CD4-positive, alpha-beta T cell treated with Interleukin-15 for 4 hours (primary cell): ENCODE data around the gene TEX19.

Experiments used
- DNase-seq: peaks from one replicate; pipeline ENCODE4 v3.0.0-alpha.2; 2020; ENCODE audit warnings: low spot score

Gene TEX19

GRCh38 chr17:82358465-82359350 is at the start of gene TEX19:
Gene TEX19, plus strand, starts transcription at chr17:82359247. Its CDS starts 2,904 bp downstream, at chr17:82362151.
- no peak for DNase-seq

GRCh38 chr17:82309656-82310570 is 49.1 kb upstream of the TEX19 start:
- DNase-seq, result no peak

DNA sequence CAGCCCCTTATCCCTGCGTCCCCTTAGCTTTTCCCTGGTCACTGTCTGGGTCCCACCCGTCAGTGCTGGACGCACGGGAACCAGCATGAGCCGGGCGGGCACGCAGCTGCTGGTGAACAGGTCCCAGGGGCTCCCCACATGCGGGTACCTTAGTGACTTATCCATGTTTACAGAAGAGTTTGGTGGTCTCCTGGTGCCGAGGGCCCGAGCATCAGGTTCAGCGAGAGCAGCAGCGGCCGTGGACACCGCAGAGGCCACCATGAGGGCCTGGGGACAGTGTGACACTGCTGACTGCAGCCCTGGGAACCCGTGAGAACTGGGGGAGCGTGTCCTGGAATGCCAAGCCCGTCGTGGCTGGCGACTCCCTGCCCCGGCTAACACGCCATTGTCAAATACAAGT is 48.2 kb upstream of the TEX19 start:
- no peak for DNase-seq

- no peak for DNase-seq
Measured at GRCh38 chr17:82311971-82312370, 47.1 kb upstream of the TEX19 start.

DNA sequence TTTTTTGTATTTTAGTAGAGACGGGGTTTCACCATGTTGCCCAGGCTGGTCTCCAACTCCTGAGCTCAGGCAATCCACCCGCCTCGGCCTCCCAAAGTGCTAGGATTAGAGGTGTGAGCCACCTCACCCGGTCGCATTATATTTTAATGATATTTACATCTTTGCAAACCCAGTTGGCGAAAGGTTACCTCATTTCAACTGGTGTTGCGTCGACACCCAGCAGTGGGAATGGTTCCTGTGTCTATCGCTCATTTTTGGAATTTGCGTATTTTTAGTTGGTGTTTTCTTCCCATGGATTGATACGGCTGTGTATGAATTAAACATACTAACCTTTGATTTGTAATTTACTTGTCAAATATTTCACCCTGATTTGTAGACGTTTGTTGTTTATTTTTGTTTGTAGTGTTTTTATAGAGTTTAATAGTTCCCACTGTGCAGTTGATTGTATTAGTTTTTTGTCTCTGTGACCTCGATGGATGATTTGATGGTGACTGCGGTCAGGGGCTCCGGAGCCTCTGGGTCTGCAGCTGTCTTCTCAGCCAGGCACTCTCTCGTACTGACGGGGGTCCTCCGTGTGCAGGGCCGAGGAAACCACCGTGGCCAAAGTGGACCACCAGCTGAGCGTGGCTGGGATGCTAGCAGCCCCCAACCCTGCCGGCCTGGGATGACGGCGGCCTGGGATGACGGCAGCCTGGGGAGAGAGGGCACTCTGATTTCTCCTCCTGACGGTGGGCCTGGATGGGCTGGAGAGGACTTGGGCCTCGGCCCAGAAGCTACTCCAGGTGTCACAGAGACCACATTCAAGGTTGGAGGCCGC is 45.6 kb upstream of the TEX19 start:
- DNase-seq, result no peak

DNA sequence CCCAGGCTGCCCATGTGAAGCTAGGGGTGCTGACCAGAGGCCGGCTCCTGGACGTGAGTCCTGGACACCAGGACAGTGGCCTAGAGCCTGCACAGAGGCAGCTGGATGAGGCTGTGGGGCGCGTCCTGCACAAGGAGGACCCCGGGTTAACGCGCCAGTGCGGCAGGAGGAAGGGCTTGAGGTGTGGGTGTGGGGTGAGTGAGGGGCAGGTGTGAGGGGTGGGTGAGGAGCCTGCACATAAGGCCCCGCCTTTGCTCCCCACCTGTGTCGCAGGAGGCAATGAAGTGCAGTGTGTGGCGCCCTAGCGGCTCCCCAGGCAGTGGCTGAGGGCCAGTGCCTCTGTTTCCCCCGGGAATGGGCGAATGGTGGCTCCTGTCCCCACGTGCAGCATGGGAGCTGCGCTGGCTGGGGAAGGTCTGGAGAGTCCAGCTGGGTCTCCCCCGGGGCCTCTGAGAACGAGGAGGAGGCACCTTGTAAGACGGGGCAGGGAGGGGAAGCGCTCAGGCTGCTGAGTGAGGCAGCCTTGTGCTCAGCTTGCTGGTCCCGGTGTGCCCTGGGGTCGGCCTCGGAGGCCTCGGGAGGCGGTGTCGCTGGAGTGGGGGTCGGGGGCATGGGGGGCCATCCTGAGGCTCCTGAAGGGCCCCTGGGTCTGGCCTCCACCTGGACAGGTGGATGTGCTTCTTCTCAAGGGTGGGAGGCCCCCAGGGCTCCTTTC is 44.9 kb upstream of the TEX19 start:
- no peak for DNase-seq

GRCh38 chr17:82314727-82315605 is 44.1 kb upstream of the TEX19 start:
- DNase-seq, result no peak

GRCh38 chr17:82315703-82316358 is 43.2 kb upstream of the TEX19 start:
- DNase-seq, result peak; percentile 43

GRCh38 chr17:82316651-82317393 is 42.2 kb upstream of the TEX19 start:
- DNase-seq, result no peak

DNA sequence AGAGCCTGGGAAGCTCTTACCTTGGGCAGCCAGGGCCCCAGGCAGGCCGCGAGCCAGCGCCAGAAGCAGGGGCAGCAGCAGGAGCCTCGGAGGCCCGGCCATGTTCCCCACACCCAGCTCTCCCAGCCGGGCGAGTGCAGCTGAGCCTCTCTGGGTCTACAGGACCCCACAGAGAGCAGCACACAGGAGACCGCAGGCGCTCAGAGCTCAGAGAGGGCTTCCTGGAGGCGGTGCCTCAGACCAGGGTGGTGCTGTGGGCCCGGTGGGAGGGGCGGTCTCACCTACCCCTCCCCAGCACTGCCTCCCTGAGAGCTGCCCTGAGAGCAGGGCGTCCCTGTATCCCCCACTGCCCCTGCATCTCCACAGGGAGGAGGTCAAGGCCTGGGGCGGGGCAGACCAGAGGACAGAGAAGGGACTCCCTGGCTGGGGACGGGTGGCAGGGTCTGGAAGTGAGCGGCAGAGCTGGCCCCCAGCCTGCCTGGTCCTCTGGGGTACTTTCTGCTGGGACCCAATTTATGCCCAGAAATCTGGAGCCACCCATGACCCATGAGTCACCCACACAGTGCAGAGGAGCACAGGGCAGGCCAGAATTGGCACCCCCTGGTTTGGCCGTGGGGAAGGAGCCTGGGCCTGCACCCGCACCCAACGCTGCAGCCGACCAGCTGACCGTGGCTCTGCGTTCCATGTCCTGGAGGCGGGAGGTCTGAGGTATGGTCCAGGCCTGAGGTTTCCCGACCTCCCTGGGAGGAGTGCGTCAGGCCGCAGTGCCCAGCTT is 41.5 kb upstream of the TEX19 start, which contains the start of gene CD7:
CD7 (minus strand) TSS at position 215 of the 775 bp plus-strand sequence; CDS start at position 102, 113 bp downstream.
- peak; percentile 71 for DNase-seq

GRCh38 chr17:82318169-82318498 is 40.9 kb upstream of the TEX19 start:
- no peak for DNase-seq

- DNase-seq, result no peak
Measured at GRCh38 chr17:82318772-82319606, 40.1 kb upstream of the TEX19 start.

DNA sequence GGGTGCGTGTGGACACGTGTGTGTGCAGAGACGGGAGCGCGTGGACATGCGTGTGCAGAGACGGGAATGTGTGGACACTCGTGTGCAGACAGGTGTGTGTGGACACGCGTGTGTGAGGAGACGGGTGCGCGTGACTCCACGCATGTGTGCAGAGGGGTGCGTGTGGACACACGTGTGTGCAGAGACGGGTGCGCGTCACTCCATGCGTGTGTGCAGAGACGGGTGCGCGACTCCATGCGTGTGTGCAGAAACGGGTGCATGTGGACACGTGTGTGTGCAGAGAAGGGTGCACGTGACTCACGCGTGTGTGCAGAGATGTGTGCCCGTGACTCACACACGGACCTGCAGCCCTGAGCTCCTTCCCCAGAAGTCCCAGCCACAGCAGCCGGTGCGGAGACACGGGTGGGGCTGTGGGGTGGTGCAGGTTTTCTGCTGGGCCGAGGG is 39.4 kb upstream of the TEX19 start:
- DNase-seq, result no peak

GRCh38 chr17:82320140-82320840 is 38.8 kb upstream of the TEX19 start:
- DNase-seq, result no peak

DNA sequence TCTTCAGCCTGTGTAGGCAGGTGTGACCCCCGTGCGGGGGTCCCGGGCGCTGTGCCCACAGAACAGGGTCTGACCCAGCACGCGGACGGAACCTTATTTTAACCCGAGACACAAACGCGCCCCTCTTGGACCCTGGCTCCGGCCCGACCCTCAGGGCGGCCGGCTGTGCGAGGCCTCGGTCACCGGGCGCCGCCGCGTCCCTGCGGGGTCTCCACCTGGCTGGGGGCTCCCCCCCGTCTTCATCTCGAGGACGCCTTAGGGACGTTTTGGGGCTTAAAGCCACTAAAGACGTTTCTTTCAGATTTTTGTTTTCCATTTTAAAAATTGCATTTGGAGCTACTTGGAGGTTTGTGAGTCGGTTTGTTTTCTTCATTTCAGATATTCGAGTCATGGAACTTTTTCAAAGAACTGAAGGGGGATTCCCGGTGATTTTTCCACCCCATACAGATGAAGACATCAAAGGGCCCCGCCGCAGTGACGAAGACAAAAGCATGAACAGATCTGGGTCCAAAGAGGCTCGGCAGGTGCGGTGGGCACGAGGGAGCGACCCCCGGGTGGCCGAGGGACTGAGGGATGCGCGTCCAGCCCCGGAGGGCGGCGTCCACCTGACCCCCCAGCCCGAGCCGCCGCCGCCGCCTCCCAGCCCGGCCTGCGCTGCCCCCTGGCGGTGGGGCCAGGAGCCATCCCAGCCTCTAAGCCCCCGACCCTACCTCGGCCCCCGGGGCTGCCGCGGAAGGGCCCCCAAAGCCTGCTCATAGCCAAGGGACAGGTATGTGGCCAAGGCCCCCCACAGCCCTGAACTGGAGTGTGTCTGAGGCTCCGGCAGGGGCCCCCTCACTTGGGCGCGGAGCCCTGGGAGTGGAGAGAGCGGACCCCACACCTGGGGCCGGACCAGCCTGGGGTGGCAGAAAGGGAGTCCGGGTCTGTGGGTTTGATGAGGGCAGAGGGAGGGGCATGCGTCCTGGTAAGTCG is 37.8 kb upstream of the TEX19 start:
- peak; percentile 84 for DNase-seq
